ENCODE measurements around the gene FCGR3A. TPM values are rescaled to one million over a fixed set of nuclear protein-coding genes. Genes with fewer than 3 reads are reported as not detected.
"Not testable (repeated sequence)": the region's sequence is repeated elsewhere in the genome, so short reads cannot be mapped to it uniquely, and the experiment has no call there.

Gene FCGR3A
- total and polyA plus RNA-seq, 2 of the 8 experiments (the other 6 are each of a cell fraction or from before 2014, with no cell fraction given), result not detected

DNA sequence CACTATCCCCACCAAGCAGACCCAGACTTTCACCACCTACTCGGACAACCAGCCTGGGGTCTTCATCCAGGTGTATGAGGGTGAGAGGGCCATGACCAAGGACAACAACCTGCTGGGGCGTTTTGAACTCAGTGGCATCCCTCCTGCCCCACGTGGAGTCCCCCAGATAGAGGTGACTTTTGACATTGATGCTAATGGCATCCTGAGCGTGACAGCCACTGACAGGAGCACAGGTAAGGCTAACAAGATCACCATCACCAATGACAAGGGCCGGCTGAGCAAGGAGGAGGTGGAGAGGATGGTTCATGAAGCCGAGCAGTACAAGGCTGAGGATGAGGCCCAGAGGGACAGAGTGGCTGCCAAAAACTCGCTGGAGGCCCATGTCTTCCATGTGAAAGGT is 23.7 kb downstream of the FCGR3A start:
- H2BK15ac ChIP-seq (ENCODE audit: low read length); H3K4me1 ChIP-seq (replicated peaks in 1 of 4; ENCODE audit: control insufficient read depth in 3 of 4, insufficient read depth in 4 of 4, low read length in 3 of 4); H3K56ac ChIP-seq (replicated peaks; ENCODE audit: insufficient read length, low read depth, low read length); H2AFZ ChIP-seq (ENCODE audit: low read length); H4K91ac ChIP-seq (replicated peaks; ENCODE audit: insufficient read length, low read length); H4K5ac ChIP-seq (ENCODE audit: insufficient read length, low read depth, low read length); POLR2A ChIA-PET (ENCODE audit: partially characterized antibody); DNase-seq (ENCODE audit: low read depth in 1 of 2, low spot score in 2 of 2); H3K36me3 ChIP-seq (ENCODE audit: control insufficient read depth in 2 of 4, insufficient read depth in 4 of 4, low read length in 3 of 4); H3K79me2 ChIP-seq (ENCODE audit: control insufficient read depth in 1 of 2, insufficient read depth in 2 of 2, low read length in 2 of 2); CTCF ChIA-PET (ENCODE audit: partially characterized antibody); H3K9me3 ChIP-seq (ENCODE audit: insufficient read depth in 2 of 2, low read depth in 1 of 2, low read length in 1 of 2); FAIRE-seq; H2BK12ac ChIP-seq (ENCODE audit: low read depth, low read length); H3K23me2 ChIP-seq (ENCODE audit: low read depth, low read length); H2AK5ac ChIP-seq (ENCODE audit: low read depth, low read length); H3K9ac ChIP-seq (replicated peaks in 1 of 4; ENCODE audit: extremely low read depth in 1 of 4, low read depth in 3 of 4, low read length in 3 of 4); H3K79me1 ChIP-seq (ENCODE audit: low read depth, low read length); H3K23ac ChIP-seq (ENCODE audit: insufficient read length); H4K20me1 ChIP-seq (replicated peaks in 1 of 2; ENCODE audit: control insufficient read depth in 1 of 2, insufficient read depth in 2 of 2, low read length in 2 of 2); H3K27ac ChIP-seq (ENCODE audit: low read depth, low read length); H2BK5ac ChIP-seq (ENCODE audit: low read depth, low read length); H3K4ac ChIP-seq (replicated peaks; ENCODE audit: insufficient read length, low read depth, low read length); H2BK120ac ChIP-seq (replicated peaks; ENCODE audit: low read depth, low read length); H3K14ac ChIP-seq (ENCODE audit: insufficient read length); H4K8ac ChIP-seq (ENCODE audit: extremely low read depth, insufficient read depth, low read length); H3K4me3 ChIP-seq (ENCODE audit: extremely low read depth in 1 of 4, insufficient read depth in 2 of 4, low read depth in 3 of 4, low read length in 4 of 4); H2BK20ac ChIP-seq (ENCODE audit: low read length); H3K18ac ChIP-seq (ENCODE audit: extremely low read depth, low read length); H3K4me2 ChIP-seq (ENCODE audit: insufficient read depth in 1 of 2, low read depth in 2 of 2, low read length in 2 of 2): not testable (repeated sequence)
- WGBS, 2 experiments (ENCODE audit: extremely low coverage in 1 of 2, insufficient coverage in 1 of 2, insufficient read length in 1 of 2, insufficient replicate concordance in 2 of 2, low coverage in 1 of 2, low lambda C conversion rate in 2 of 2, missing lambda C conversion rate in 1 of 2), result 83% methylated on average over 7 of the region's 7 CpGs; no CpG with 5 or more reads in 1 of the 2 experiments
- peaks cover 11 to 21% (median 16%) of the 10 kb centered on the region in 4 experiments; a peak in 6 of 7 replicates for H3K27me3 ChIP-seq (replicated peaks in 1 of 4; ENCODE audit: control insufficient read depth in 3 of 4, extremely low read depth in 1 of 4, insufficient read depth in 3 of 4, low read length in 3 of 4)

DNA sequence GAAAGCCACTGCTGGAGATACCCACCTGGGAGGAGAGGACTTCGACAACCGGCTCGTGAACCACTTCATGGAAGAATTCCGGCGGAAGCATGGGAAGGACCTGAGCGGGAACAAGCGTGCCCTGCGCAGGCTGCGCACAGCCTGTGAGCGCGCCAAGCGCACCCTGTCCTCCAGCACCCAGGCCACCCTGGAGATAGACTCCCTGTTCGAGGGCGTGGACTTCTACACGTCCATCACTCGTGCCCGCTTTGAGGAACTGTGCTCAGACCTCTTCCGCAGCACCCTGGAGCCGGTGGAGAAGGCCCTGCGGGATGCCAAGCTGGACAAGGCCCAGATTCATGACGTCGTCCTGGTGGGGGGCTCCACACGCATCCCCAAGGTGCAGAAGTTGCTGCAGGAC is 24.3 kb downstream of the FCGR3A start:
- H3K9ac ChIP-seq (replicated peaks in 1 of 4; ENCODE audit: extremely low read depth in 1 of 4, low read depth in 3 of 4, low read length in 3 of 4); H3K18ac ChIP-seq (ENCODE audit: extremely low read depth, low read length); H3K27ac ChIP-seq (ENCODE audit: low read depth, low read length); FAIRE-seq; H2BK15ac ChIP-seq (ENCODE audit: low read length); DNase-seq (ENCODE audit: low read depth in 1 of 2, low spot score in 2 of 2); H2BK5ac ChIP-seq (ENCODE audit: low read depth, low read length); H3K79me1 ChIP-seq (ENCODE audit: low read depth, low read length); H2BK12ac ChIP-seq (ENCODE audit: low read depth, low read length); H3K9me3 ChIP-seq (ENCODE audit: insufficient read depth in 2 of 2, low read depth in 1 of 2, low read length in 1 of 2); H3K23me2 ChIP-seq (ENCODE audit: low read depth, low read length); H4K91ac ChIP-seq (replicated peaks; ENCODE audit: insufficient read length, low read length); H2BK20ac ChIP-seq (ENCODE audit: low read length); POLR2A ChIA-PET (ENCODE audit: partially characterized antibody); H3K4me1 ChIP-seq (replicated peaks in 1 of 4; ENCODE audit: control insufficient read depth in 3 of 4, insufficient read depth in 4 of 4, low read length in 3 of 4); H3K23ac ChIP-seq (ENCODE audit: insufficient read length); H3K56ac ChIP-seq (replicated peaks; ENCODE audit: insufficient read length, low read depth, low read length); CTCF ChIA-PET (ENCODE audit: partially characterized antibody); H4K20me1 ChIP-seq (replicated peaks in 1 of 2; ENCODE audit: control insufficient read depth in 1 of 2, insufficient read depth in 2 of 2, low read length in 2 of 2); H3K36me3 ChIP-seq (ENCODE audit: control insufficient read depth in 2 of 4, insufficient read depth in 4 of 4, low read length in 3 of 4); H4K5ac ChIP-seq (ENCODE audit: insufficient read length, low read depth, low read length); H2BK120ac ChIP-seq (replicated peaks; ENCODE audit: low read depth, low read length); H2AFZ ChIP-seq (ENCODE audit: low read length); H3K4ac ChIP-seq (replicated peaks; ENCODE audit: insufficient read length, low read depth, low read length); H2AK5ac ChIP-seq (ENCODE audit: low read depth, low read length); H3K79me2 ChIP-seq (ENCODE audit: control insufficient read depth in 1 of 2, insufficient read depth in 2 of 2, low read length in 2 of 2); H3K14ac ChIP-seq (ENCODE audit: insufficient read length); H4K8ac ChIP-seq (ENCODE audit: extremely low read depth, insufficient read depth, low read length): not testable (repeated sequence)
- Histone ChIP-seq H3K4me3 (ENCODE audit: extremely low read depth in 1 of 4, insufficient read depth in 2 of 4, low read depth in 3 of 4, low read length in 4 of 4) (peak overlapping the region; percentile 23 to 68 (median 43); a peak in 4 of 8 replicates), H3K4me2 (ENCODE audit: insufficient read depth in 1 of 2, low read depth in 2 of 2, low read length in 2 of 2) (peak overlapping the region; percentile 49 to 64), H3K27me3 (replicated peaks in 1 of 4; ENCODE audit: control insufficient read depth in 3 of 4, extremely low read depth in 1 of 4, insufficient read depth in 3 of 4, low read length in 3 of 4) (peaks cover 11 to 21% (median 16%) of the 10 kb centered on the region in 4 experiments; a peak in 6 of 7 replicates)
- 72% methylated on average over 12 of the region's 23 CpGs; no CpG with 5 or more reads in 1 of the 2 experiments for WGBS, 2 experiments (ENCODE audit: extremely low coverage in 1 of 2, insufficient coverage in 1 of 2, insufficient read length in 1 of 2, insufficient replicate concordance in 2 of 2, low coverage in 1 of 2, low lambda C conversion rate in 2 of 2, missing lambda C conversion rate in 1 of 2)

All from H1 (cell line).